H1 (cell line): ENCODE data around the gene SCAPER. TPM values are rescaled to one million over a fixed set of nuclear protein-coding genes. Genes with fewer than 3 reads are reported as not detected.

ENCODE experiments used
- ASH2L ChIP-seq: fragments of 200-600, 300-600 bp; sonication (generic); IDR thresholded peaks from one replicate; pipeline ENCODE4 v1.7.1; 2017; ENCODE audit warnings: low read length
- BACH1 ChIP-seq: IDR thresholded peaks from 2 replicates; pipeline ENCODE4 v1.6.1; 2012; ENCODE audit warnings: low read length, improper control_type of control experiment
- BCL11A ChIP-seq, 2 experiments: IDR thresholded peaks; one replicate each; pipeline ENCODE4 v1.6.1; 2011; ENCODE audit warnings: low read depth in 2 of 2, low read length in 2 of 2, mild to moderate bottlenecking in 2 of 2
- CBX8 ChIP-seq: fragments of 300-800, 300-1000 bp; sonication (generic); IDR thresholded peaks from 2 replicates; pipeline ENCODE4 v1.7.1; 2016; ENCODE audit warnings: low read depth, low read length, borderline replicate concordance
- CHD1 ChIP-seq: IDR thresholded peaks from 2 replicates; pipeline ENCODE4 v1.6.1; 2012; ENCODE audit warnings: low read depth, low read length, improper control_type of control experiment
- CTBP2 ChIP-seq: IDR thresholded peaks from 2 replicates; pipeline ENCODE4 v1.7.0; 2011; ENCODE audit warnings: borderline replicate concordance, mild to moderate bottlenecking, moderate library complexity, mixed read lengths, low read length; ENCODE audit not compliant: insufficient read depth, insufficient read length
- CTCF ChIP-seq, 3 experiments: IDR thresholded peaks; 1 replicate in 2 of 3; 2 replicates in 1 of 3; pipeline versions ENCODE4 v1.5.1 to v1.6.1; 2011; ENCODE audit warnings: low read length in 3 of 3, mild to moderate bottlenecking in 3 of 3, inconsistent platforms in 2 of 3, low read depth in 1 of 3, moderate library complexity in 1 of 3; ENCODE audit not compliant: insufficient read depth in 1 of 3; ENCODE audit errors: control extremely low read depth in 1 of 3
- EP300 ChIP-seq, 2 experiments: IDR thresholded peaks; 1 replicate in 1 of 2; 2 replicates in 1 of 2; pipeline ENCODE4 v1.6.1; 2011 to 2012; ENCODE audit warnings: low read depth in 2 of 2, low read length in 2 of 2, mild to moderate bottlenecking in 2 of 2, borderline replicate concordance in 1 of 2, inconsistent platforms in 1 of 2, moderate library complexity in 1 of 2
- HDAC2 ChIP-seq, 2 experiments: fragments of 300-600 bp in 1 of 2; sonication (generic) in 1 of 2; IDR thresholded peaks; 2 replicates each; pipeline ENCODE4 v1.6.1; 2011 to 2012; ENCODE audit warnings: low read depth in 2 of 2, low read length in 2 of 2, mild to moderate bottlenecking in 2 of 2, moderate library complexity in 2 of 2, borderline replicate concordance in 1 of 2, inconsistent platforms in 1 of 2
- KDM5A ChIP-seq: fragments of 200-600 bp; IDR thresholded peaks from 2 replicates; pipeline ENCODE4 v1.7.1; 2012; ENCODE audit warnings: mild to moderate bottlenecking, low read length, inconsistent platforms, mixed read lengths
- POU5F1 ChIP-seq: IDR thresholded peaks from 2 replicates; pipeline ENCODE4 v1.6.1; 2011; ENCODE audit warnings: low read depth, mild to moderate bottlenecking, low read length, moderate library complexity
- RFX5 ChIP-seq: IDR thresholded peaks from 2 replicates; pipeline ENCODE4 v1.6.1; 2011; ENCODE audit warnings: low read depth, low read length, improper control_type of control experiment, borderline replicate concordance
- RNF2 ChIP-seq: fragments of 200-900, 300-1000 bp; sonication (generic); IDR thresholded peaks from 2 replicates; pipeline ENCODE4 v1.7.1; 2016; ENCODE audit warnings: borderline replicate concordance, low read depth, mild to moderate bottlenecking, antibody characterized with exemption, low read length; ENCODE audit not compliant: poor library complexity, severe bottlenecking; ENCODE audit errors: missing control alignments
- RXRA ChIP-seq: IDR thresholded peaks from 2 replicates; pipeline ENCODE4 v1.6.1; 2011; ENCODE audit warnings: low read depth, mild to moderate bottlenecking, low read length, moderate library complexity; ENCODE audit not compliant: insufficient read depth
- SRF ChIP-seq: IDR thresholded peaks from 2 replicates; pipeline ENCODE4 v1.6.1; 2011; ENCODE audit warnings: mild to moderate bottlenecking, low read depth, low read length, moderate library complexity
- SUZ12 ChIP-seq: fragments of 200-600 bp; sonication (generic); IDR thresholded peaks from 2 replicates; pipeline ENCODE4 v1.6.1; 2012; ENCODE audit warnings: mild to moderate bottlenecking, inconsistent platforms, low read length, moderate library complexity, mixed read lengths
- TAF1 ChIP-seq: IDR thresholded peaks from 2 replicates; pipeline ENCODE4 v1.6.1; 2011; ENCODE audit warnings: mild to moderate bottlenecking, low read depth, low read length
- TAF7 ChIP-seq: optimal IDR thresholded peaks from 2 replicates; pipeline ENCODE3; 2011; ENCODE audit warnings: low read depth, mild to moderate bottlenecking, inconsistent platforms, low read length, moderate library complexity, borderline replicate concordance
- TEAD4 ChIP-seq: IDR thresholded peaks from 2 replicates; pipeline ENCODE4 v1.6.1; 2012; ENCODE audit warnings: low read depth, low read length, inconsistent platforms, mixed read lengths
- polyA plus RNA-seq, 7 experiments: library from polyadenylated mRNA; depleted of rRNA in 3 of 7; stranded (reverse) in 5 of 7; unstranded in 2 of 7; fragments of >200 nt in 5 of 7; fragments of 200-250 nt in 2 of 7; gene quantifications; 1 replicate in 5 of 7; 2 replicates in 1 of 7; 4 replicates in 1 of 7; pipeline versions ENCODE4 v1.2.1 to v1.2.3, GENCODE V29; 2011 to 2013; ENCODE audit warnings: missing spikeins in 2 of 7, mixed read lengths in 2 of 7
- total RNA-seq: library from RNA; stranded (reverse); fragmentation: NEBNext Ultra II Directional; extraction: Animal tissue kit (Norgen Biotek cat#: 25700); gene quantifications from 2 replicates; pipeline ENCODE4 v1.2.1, GENCODE V29; 2021

The SCAPER gene
- total and polyA plus RNA-seq, 2 of the 8 experiments (the other 6 are each of a cell fraction or from before 2014, with no cell fraction given): 1.6 to 6.8 TPM

GRCh38 chr15:76338486-76339304, 566.4 kb downstream of the SCAPER start (continued):
- TF ChIP-seq RNF2 (peak; percentile 30), HDAC2 (IDR thresholded peaks at IDR 0.05; ENCODE audit: borderline replicate concordance in 1 of 2, low read depth in 2 of 2, low read length in 2 of 2) (no peak), BACH1 (no peak), ASH2L (no peak), TAF1 (no peak), CTCF (IDR thresholded peaks at IDR 0.05; ENCODE audit: control extremely low read depth in 1 of 3, insufficient read depth in 1 of 3, low read depth in 1 of 3, low read length in 3 of 3) (no peak), CBX8 (peak; percentile 94; the same call in 1 of the 2 replicates), TAF7 (no peak), BCL11A (IDR thresholded peaks at IDR 0.05; ENCODE audit: low read depth in 2 of 2, low read length in 2 of 2) (no peak), KDM5A (no peak), RFX5 (no peak), RXRA (no peak), CHD1 (no peak), EP300 (IDR thresholded peaks at IDR 0.05; ENCODE audit: borderline replicate concordance in 1 of 2, low read depth in 2 of 2, low read length in 2 of 2) (no peak), POU5F1 (no peak), SUZ12 (peak; percentile 94; the same call in 1 of the 2 replicates), TEAD4 (no peak), CTBP2 (no peak), SRF (no peak)
